SU-DHL-6 (cell line): ENCODE results near the gene GRAMD2B.

Experiments used
- H2AFZ ChIP-seq: fragments of 200-600 bp; sonication (generic); 2 replicates; pipeline ENCODE4 v1.6.1; 2014; ENCODE audit warnings: low read depth, mild to moderate bottlenecking, moderate library complexity, mixed read lengths, antibody characterized with exemption, low read length; ENCODE audit not compliant: severe bottlenecking
- H3F3A ChIP-seq: fragments of 200-600 bp; shearing (Covaris generic); 2 replicates; pipeline ENCODE4 v1.6.0; 2016; ENCODE audit warnings: antibody characterized with exemption, mild to moderate bottlenecking; ENCODE audit not compliant: insufficient read depth
- H3K27ac ChIP-seq: fragments of 200-600 bp; sonication (generic); 2 replicates; pipeline ENCODE4 v1.5.1; 2016; ENCODE audit warnings: low read depth, mild to moderate bottlenecking, low read length, moderate library complexity, mixed read lengths
- H3K27me3 ChIP-seq: fragments of 200-600 bp; sonication (generic), shearing (Covaris generic); 2 replicates; pipeline ENCODE4 v1.6.0; 2014; ENCODE audit warnings: mild to moderate bottlenecking, low read length
- H3K36me3 ChIP-seq: fragments of 200-600 bp; sonication (generic); 2 replicates; pipeline ENCODE4 v1.6.1; 2014; ENCODE audit warnings: mild to moderate bottlenecking, low read length, mixed read lengths
- H3K4me2 ChIP-seq: fragments of 300-600, 200-600 bp; shearing (Covaris generic), sonication (generic); 2 replicates; pipeline ENCODE4 v1.6.0; 2014; ENCODE audit warnings: low read length, low read depth, mild to moderate bottlenecking; ENCODE audit not compliant: poor library complexity, severe bottlenecking
- H3K4me3 ChIP-seq: fragments of 200-600 bp; sonication (generic); 2 replicates; pipeline ENCODE4 v1.5.1; 2014; ENCODE audit warnings: antibody characterized with exemption, low read length, mild to moderate bottlenecking, mixed read lengths; ENCODE audit not compliant: insufficient read depth, poor library complexity, severe bottlenecking
- H3K79me2 ChIP-seq: fragments of 200-600 bp; sonication (generic); 2 replicates; pipeline ENCODE4 v1.6.1; 2014; ENCODE audit warnings: mild to moderate bottlenecking, low read length, moderate library complexity; ENCODE audit not compliant: insufficient read depth
- H3K9ac ChIP-seq: fragments of 200-600 bp; sonication (generic); 2 replicates; pipeline ENCODE4 v1.7.0; 2014; ENCODE audit warnings: mild to moderate bottlenecking, low read length
- H3K9me2 ChIP-seq: fragments of 200-600 bp; sonication (generic); replicated peaks from 2 replicates; pipeline ENCODE4 v1.6.1; 2014; ENCODE audit warnings: low read length; ENCODE audit not compliant: insufficient read depth
- H3K9me3 ChIP-seq: fragments of 200-600 bp; sonication (generic); 2 replicates; pipeline ENCODE4 v1.6.1; 2014; ENCODE audit warnings: low read length, mixed read lengths; ENCODE audit not compliant: insufficient read depth
- H4K20me1 ChIP-seq: fragments of 200-600 bp; sonication (generic); 2 replicates; pipeline ENCODE4 v1.6.1; 2014; ENCODE audit warnings: low read depth, mild to moderate bottlenecking, antibody characterized with exemption, low read length, moderate library complexity, mixed read lengths
- CTCF ChIP-seq: fragments of 200-600 bp; sonication (generic); IDR thresholded peaks from one replicate; pipeline ENCODE4 v1.5.1; 2017; ENCODE audit warnings: antibody characterized with exemption, mild to moderate bottlenecking, low read length, moderate library complexity; ENCODE audit not compliant: insufficient read depth, poor library complexity, severe bottlenecking
- EZH2phosphoT487 ChIP-seq: fragments of 200-600 bp; sonication (generic), shearing (Covaris generic); conservative IDR thresholded peaks from 2 replicates; pipeline ENCODE4 v1.6.1; 2018; ENCODE audit warnings: mild to moderate bottlenecking, antibody characterized with exemption, low read length, moderate library complexity, mixed read lengths

GRAMD2B gene

GRCh38 chr5:126536874-126537273 lies 113.7 kb downstream of the GRAMD2B start:
- Histone ChIP-seq H3K9ac (no peak overlapping the region), H2AFZ (no peak overlapping the region), H3K27ac (no peak overlapping the region), H4K20me1 (no peaks in the 10 kb centered on the region), H3K27me3 (no peaks in the 10 kb centered on the region), H3K9me3 (no peaks in the 10 kb centered on the region), H3K9me2 (no peaks in the 10 kb centered on the region), H3K4me2 (no peak overlapping the region), H3K79me2 (no peaks in the 10 kb centered on the region), H3K4me3 (no peak overlapping the region), H3F3A (no peaks in the 10 kb centered on the region), H3K36me3 (no peaks in the 10 kb centered on the region)
- TF ChIP-seq EZH2phosphoT487 (no peak), CTCF (no peak)

GRCh38 chr5:126538579-126538978 lies 115.4 kb downstream of the GRAMD2B start:
- Histone ChIP-seq H3K9me3 (no peaks in the 10 kb centered on the region), H3F3A (no peaks in the 10 kb centered on the region), H3K36me3 (no peaks in the 10 kb centered on the region), H3K4me3 (no peak overlapping the region), H3K4me2 (no peak overlapping the region), H4K20me1 (no peaks in the 10 kb centered on the region), H3K27me3 (no peaks in the 10 kb centered on the region), H3K79me2 (no peaks in the 10 kb centered on the region), H2AFZ (no peak overlapping the region), H3K9ac (no peak overlapping the region), H3K27ac (no peak overlapping the region), H3K9me2 (no peaks in the 10 kb centered on the region)
- TF ChIP-seq CTCF: no peak
- TF ChIP-seq EZH2phosphoT487: no peak

GRCh38 chr5:126540631-126541030 lies 117.4 kb downstream of the GRAMD2B start:
- Histone ChIP-seq H3K36me3 (no peaks in the 10 kb centered on the region), H3K9ac (no peak overlapping the region), H4K20me1 (no peaks in the 10 kb centered on the region), H3K27ac (no peak overlapping the region), H3K9me3 (no peaks in the 10 kb centered on the region), H2AFZ (no peak overlapping the region), H3K27me3 (no peaks in the 10 kb centered on the region), H3K4me2 (no peak overlapping the region), H3K79me2 (no peaks in the 10 kb centered on the region), H3F3A (no peaks in the 10 kb centered on the region), H3K4me3 (no peak overlapping the region), H3K9me2 (no peaks in the 10 kb centered on the region)
- TF ChIP-seq CTCF: no peak
- no peak for TF ChIP-seq EZH2phosphoT487
